ENCODE data around the gene ZNF609.

DNA sequence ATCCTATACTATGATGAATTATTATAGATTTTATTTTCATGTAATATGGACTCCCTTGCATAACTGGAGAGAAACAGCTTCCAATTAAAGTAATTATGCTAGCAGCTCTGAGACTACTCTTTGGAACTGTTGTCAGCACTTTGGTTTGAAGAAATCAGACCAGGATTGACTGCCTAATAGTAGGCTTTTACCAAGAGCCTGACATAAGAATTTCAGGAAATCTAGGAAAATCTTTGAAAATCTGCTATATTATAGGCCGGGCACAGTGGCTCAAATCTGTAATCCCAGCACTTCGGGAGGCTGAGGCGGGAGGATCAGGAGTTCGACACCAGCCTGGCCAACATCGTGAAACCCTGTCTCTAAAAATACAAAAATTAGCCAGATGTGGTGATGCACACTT lies 62.9 kb downstream of the ZNF609 start:
- TF ChIP-seq POLR2A (IDR thresholded peaks at IDR 0.05; ENCODE audit: low read depth) (no peak), EP300 (IDR thresholded peaks at IDR 0.05) (no peak), CTCF (IDR thresholded peaks at IDR 0.05) (no peak)
